Measurements from ENCODE around the gene OXCT1.

- TF ChIP-seq EZH2 (IDR thresholded peaks at IDR 0.05; ENCODE audit: insufficient read depth, poor library complexity, severe bottlenecking) (no peak), EZH2phosphoT487 (IDR thresholded peaks at IDR 0.05; ENCODE audit: insufficient read depth, low read depth) (no peak)
Measured at GRCh38 chr5:41815261-41815660, 55.0 kb downstream of the OXCT1 start.

All from GM23248 (cell line).